ENCODE measurements around the gene OR2C1. TPM values are rescaled to one million over a fixed set of nuclear protein-coding genes. Genes with fewer than 3 reads are reported as not detected.

OR2C1 gene
- total RNA-seq, 1 donor, result not detected

GRCh38 chr16:3321816-3322215 lies 33.9 kb upstream of the OR2C1 start:
- Histone ChIP-seq H3K4me1 (ENCODE audit: insufficient read depth, low read length) (no peaks in the 10 kb centered on the region), H3K79me2 (ENCODE audit: insufficient read depth, low read length) (no peaks in the 10 kb centered on the region), H3K27ac (ENCODE audit: low read depth, low read length) (no peak overlapping the region), H3K4me3 (ENCODE audit: insufficient read depth, low read length) (no peak overlapping the region), H3K36me3 (ENCODE audit: insufficient read depth, low read length) (peaks cover 12% of the 10 kb centered on the region), H2AFZ (ENCODE audit: low read length) (no peak overlapping the region), H3K27me3 (ENCODE audit: insufficient read depth, low read length) (no peaks in the 10 kb centered on the region), H3K4me2 (ENCODE audit: insufficient read depth, low read length) (no peak overlapping the region), H4K20me1 (ENCODE audit: insufficient read depth, low read length) (no peaks in the 10 kb centered on the region), H3K9me3 (ENCODE audit: low read depth, low read length) (peaks cover 36% of the 10 kb centered on the region)
- no peak for TF ChIP-seq CTCF (IDR thresholded peaks at IDR 0.05; ENCODE audit: extremely low read depth, low read depth, low read length)
- DNase-seq (ENCODE audit: insufficient read length, low spot score, missing footprints), result no peak

- DNase-seq (ENCODE audit: insufficient read length, low spot score, missing footprints), result no peak
- Histone ChIP-seq H3K4me2 (ENCODE audit: insufficient read depth, low read length) (no peak overlapping the region), H3K4me1 (ENCODE audit: insufficient read depth, low read length) (no peaks in the 10 kb centered on the region), H3K27me3 (ENCODE audit: insufficient read depth, low read length) (no peaks in the 10 kb centered on the region), H3K27ac (ENCODE audit: low read depth, low read length) (no peak overlapping the region), H3K36me3 (ENCODE audit: insufficient read depth, low read length) (no peaks in the 10 kb centered on the region), H3K9me3 (ENCODE audit: low read depth, low read length) (no peaks in the 10 kb centered on the region), H4K20me1 (ENCODE audit: insufficient read depth, low read length) (no peaks in the 10 kb centered on the region), H2AFZ (ENCODE audit: low read length) (no peak overlapping the region), H3K4me3 (ENCODE audit: insufficient read depth, low read length) (no peak overlapping the region), H3K79me2 (ENCODE audit: insufficient read depth, low read length) (no peaks in the 10 kb centered on the region)
- TF ChIP-seq CTCF (IDR thresholded peaks at IDR 0.05; ENCODE audit: extremely low read depth, low read depth, low read length), result no peak
Observed at GRCh38 chr16:3327514-3327913, 28.2 kb upstream of the OR2C1 start.

- Histone ChIP-seq H3K27me3 (ENCODE audit: insufficient read depth, low read length) (no peaks in the 10 kb centered on the region), H3K4me2 (ENCODE audit: insufficient read depth, low read length) (no peak overlapping the region), H3K27ac (ENCODE audit: low read depth, low read length) (no peak overlapping the region), H3K4me3 (ENCODE audit: insufficient read depth, low read length) (no peak overlapping the region), H3K79me2 (ENCODE audit: insufficient read depth, low read length) (no peaks in the 10 kb centered on the region), H3K4me1 (ENCODE audit: insufficient read depth, low read length) (no peaks in the 10 kb centered on the region), H3K36me3 (ENCODE audit: insufficient read depth, low read length) (no peaks in the 10 kb centered on the region), H2AFZ (ENCODE audit: low read length) (no peak overlapping the region), H4K20me1 (ENCODE audit: insufficient read depth, low read length) (no peaks in the 10 kb centered on the region), H3K9me3 (ENCODE audit: low read depth, low read length) (no peaks in the 10 kb centered on the region)
- DNase-seq (ENCODE audit: insufficient read length, low spot score, missing footprints), result no peak
- TF ChIP-seq CTCF (IDR thresholded peaks at IDR 0.05; ENCODE audit: extremely low read depth, low read depth, low read length), result no peak
Observed at GRCh38 chr16:3328104-3328503, 27.6 kb upstream of the OR2C1 start.

- Histone ChIP-seq H3K27me3 (ENCODE audit: insufficient read depth, low read length) (no peaks in the 10 kb centered on the region), H3K36me3 (ENCODE audit: insufficient read depth, low read length) (no peaks in the 10 kb centered on the region), H3K4me1 (ENCODE audit: insufficient read depth, low read length) (no peaks in the 10 kb centered on the region), H3K4me2 (ENCODE audit: insufficient read depth, low read length) (no peak overlapping the region), H3K9me3 (ENCODE audit: low read depth, low read length) (no peaks in the 10 kb centered on the region), H3K4me3 (ENCODE audit: insufficient read depth, low read length) (no peak overlapping the region), H3K27ac (ENCODE audit: low read depth, low read length) (no peak overlapping the region), H4K20me1 (ENCODE audit: insufficient read depth, low read length) (no peaks in the 10 kb centered on the region), H3K79me2 (ENCODE audit: insufficient read depth, low read length) (no peaks in the 10 kb centered on the region), H2AFZ (ENCODE audit: low read length) (no peak overlapping the region)
- DNase-seq (ENCODE audit: insufficient read length, low spot score, missing footprints), result no peak
- TF ChIP-seq CTCF (IDR thresholded peaks at IDR 0.05; ENCODE audit: extremely low read depth, low read depth, low read length), result no peak
Observed at GRCh38 chr16:3328643-3329042, 27.0 kb upstream of the OR2C1 start.

Measured in osteoblast (primary cell).